Pancreas (tissue), 10 donors: ENCODE data around the gene FADD. TPM values are rescaled to one million over a fixed set of nuclear protein-coding genes. Genes with fewer than 3 reads are reported as not detected.

Experiments used
- ATAC-seq, 4 donors: fragments of 200-7000 bp; cut with Tn5 transposase; one replicate each; pipeline versions ENCODE4 v1.8.0 to v1.9.1; 2020; ENCODE audit warnings: mild to moderate bottlenecking in 4 of 4, moderate library complexity in 4 of 4
- DNase-seq, 6 donors: peaks; one replicate each; pipeline ENCODE4 v3.0.0-alpha.2; 2020
- FAIRE-seq: peaks from 2 replicates; lab custom pipeline; 2012; peaks lifted over from hg19 to GRCh38; lab: Jason Lieb, UNC
- H3K27ac ChIP-seq, 4 donors: fragments of 200-600 bp; sonication (generic); 1 replicate in 3 of 4; 2 replicates in 1 of 4; pipeline versions ENCODE4 v1.5.0 to v1.8.0; 2020
- H3K27me3 ChIP-seq, 4 donors: fragments of 200-600 bp; one replicate each; pipeline ENCODE4 v1.8.0; 2021
- H3K36me3 ChIP-seq, 3 donors: fragments of 200-600 bp; sonication (generic) in 1 of 3; one replicate each; pipeline versions ENCODE4 v1.5.0 to v1.8.0; 2020 to 2021
- H3K4me1 ChIP-seq, 3 donors: fragments of 200-600 bp; one replicate each; pipeline ENCODE4 v1.8.0; 2021
- H3K4me3 ChIP-seq, 4 donors: fragments of 200-600 bp; sonication (generic) in 2 of 4; one replicate each; pipeline versions ENCODE4 v1.5.0 to v1.8.0; 2020 to 2021
- H3K9me3 ChIP-seq, 4 donors: fragments of 200-600 bp; one replicate each; pipeline ENCODE4 v1.8.0; 2021
- CTCF ChIP-seq, 4 donors: fragments of 200-600 bp; sonication (generic) in 3 of 4; IDR thresholded peaks; one replicate each; pipeline versions ENCODE4 v1.5.0 to v1.8.0; 2021; ENCODE audit warnings: antibody characterized with exemption in 4 of 4
- WGBS, 2 donors: extraction: QIAGEN DNeasy Blood & Tissue Kit; methylation state at CpG; one replicate each; pipeline ENCODE4 v1.1.7; 2013; 5-methylcytosine and 5-hydroxymethylcytosine counted together
- intact Hi-C, 3 donors: fragments of 100-400 bp; cut with DNase I; formaldehyde crosslinking; loops; one replicate each; pipeline versions ENCODE4 v1.11.1 to v1.14.2; 2022
- polyA plus RNA-seq, 2 donors: library from polyadenylated mRNA; stranded (reverse); fragments of 200-250 nt; gene quantifications; one replicate each; pipeline ENCODE4 v1.2.3, GENCODE V29; 2013
- total RNA-seq, 6 donors: library from RNA; stranded (reverse); fragmentation: NEBNext Ultra II Directional in 4 of 6; extraction: Animal tissue kit (Norgen Biotek cat#: 25700) in 4 of 6; gene quantifications; one replicate each; pipeline versions ENCODE4 v1.2.1 to v1.2.4, GENCODE V29; 2021 to 2023
- donor health status: healthy with polysubstance abuse.
- donor health status: DM: no; HTN: no; CAD: no; lungs with moderate emphysema.
- donor health status: DM: no; HTN: no; CAD: no.
- donor health status: control.
- donor health status: control.
- donor health status: Bipolar disorder and iron deficiency.
- donor health status: DM: yes; HTN: yes; CAD: no.
- donor health status: DM: no; HTN: no; CAD: no.
- donor health status: DM: no; HTN: no; CAD: no.
- donor health status: DM: yes; HTN: yes; CAD: no.

FADD gene
- total and polyA plus RNA-seq, 8 donors, result 5.1 to 11.6 (median 7.6) TPM

DNA sequence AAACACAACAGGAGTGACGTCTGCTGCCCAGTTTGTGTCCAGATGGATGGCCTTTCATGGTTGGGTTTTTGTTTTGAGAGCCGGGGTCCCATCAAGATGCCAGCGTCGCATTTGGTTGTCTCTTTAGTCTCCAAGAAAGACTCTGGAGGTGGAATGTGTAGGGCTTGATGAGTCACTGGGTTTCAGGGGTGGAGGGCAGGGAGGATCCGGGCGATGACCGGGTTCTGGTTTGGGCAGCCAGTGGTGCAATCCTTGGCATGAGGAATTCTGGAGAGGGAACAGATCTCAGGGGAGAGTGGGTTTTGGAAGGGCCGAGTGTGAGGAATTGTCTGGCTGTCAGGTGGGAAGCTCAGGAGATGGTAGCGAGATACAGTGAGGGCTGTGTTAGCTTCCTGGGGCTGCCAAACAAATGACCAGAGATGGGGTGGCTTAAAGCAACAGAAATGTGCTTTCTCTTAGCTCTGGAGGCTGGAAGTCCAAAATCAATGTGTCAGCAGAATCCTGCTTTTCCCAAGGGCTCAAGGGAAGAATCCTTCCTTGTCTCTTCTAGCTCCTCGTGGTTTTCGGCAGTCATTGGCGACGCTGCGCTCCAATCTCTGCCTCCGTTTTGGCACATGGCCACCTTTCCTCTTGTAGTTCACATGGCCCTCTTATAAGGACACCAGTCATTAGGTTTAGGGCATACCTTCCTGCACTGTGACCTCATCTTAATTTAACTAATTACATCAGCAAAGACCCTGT, 41.0 kb downstream of the FADD start:
- DNase-seq, result no peak
- H3K36me3 ChIP-seq, result no peaks in the 10 kb centered on the region
- no peak for FAIRE-seq
- WGBS, 2 donors, result 77 to 83% methylated on average over 15 of the region's 15 CpGs
- intact Hi-C loops, result no loop called here
- no peak overlapping the region for H3K27ac ChIP-seq
- no peaks in the 10 kb centered on the region for H3K9me3 ChIP-seq
- no peak overlapping the region for H3K4me3 ChIP-seq
- no peak for ATAC-seq
- H3K27me3 ChIP-seq, result no peaks in the 10 kb centered on the region
- no peaks in the 10 kb centered on the region for H3K4me1 ChIP-seq
- no peak for TF ChIP-seq CTCF (IDR thresholded peaks at IDR 0.05)

- 72 to 79% methylated on average over 7 of the region's 7 CpGs for WGBS, 2 donors
- peak in 2 of 4 donors; percentile 57 to 67 for ATAC-seq
- no peak for FAIRE-seq
Observed at GRCh38 chr11:70244698-70245097, 41.6 kb downstream of the FADD start.

DNA sequence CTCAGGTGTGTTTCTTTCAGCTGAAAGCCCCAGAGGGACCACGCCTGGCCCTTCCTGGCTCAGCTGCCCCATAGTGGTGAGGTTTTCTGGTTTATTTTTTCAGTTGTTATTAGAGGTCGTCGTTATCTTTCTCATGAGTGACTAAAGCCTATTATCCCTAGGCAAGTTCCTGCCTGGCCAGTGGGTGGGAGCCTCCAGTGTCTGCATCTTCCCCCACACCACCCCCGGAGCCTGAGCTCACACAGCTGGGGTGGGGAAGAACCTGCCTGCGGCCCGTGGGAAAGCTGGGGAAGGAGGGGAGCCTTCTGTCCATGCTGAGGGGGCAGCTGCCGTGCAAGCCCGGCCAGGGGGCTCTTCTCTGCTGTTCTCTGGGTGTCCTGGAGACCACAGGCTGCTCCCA, 43.1 kb downstream of the FADD start:
- Histone ChIP-seq H3K27ac (no peak overlapping the region), H3K4me1 (no peaks in the 10 kb centered on the region), H3K9me3 (no peaks in the 10 kb centered on the region), H3K27me3 (no peaks in the 10 kb centered on the region), H3K36me3 (no peaks in the 10 kb centered on the region), H3K4me3 (no peak overlapping the region)
- intact Hi-C loops, result no loop called here
- ATAC-seq, result no peak
- no peak for TF ChIP-seq CTCF (IDR thresholded peaks at IDR 0.05)
- DNase-seq, result no peak
- no peak for FAIRE-seq
- WGBS, 2 donors, result 49 to 51% methylated on average over 8 of the region's 8 CpGs

More at GRCh38 chr11:70244698-70245097, 41.6 kb downstream of the FADD start:
- peak in 1 of 6 donors; percentile 36 for DNase-seq
- H3K9me3 ChIP-seq, result no peaks in the 10 kb centered on the region
- H3K36me3 ChIP-seq, result no peaks in the 10 kb centered on the region
- H3K27ac ChIP-seq, result no peak overlapping the region
- no peak for TF ChIP-seq CTCF (IDR thresholded peaks at IDR 0.05)
- intact Hi-C loops, result no loop called here
- no peaks in the 10 kb centered on the region for H3K4me1 ChIP-seq
- H3K4me3 ChIP-seq, result no peak overlapping the region
- no peaks in the 10 kb centered on the region for H3K27me3 ChIP-seq

GRCh38 chr11:70247042-70247709, 44.1 kb downstream of the FADD start:
- TF ChIP-seq CTCF (IDR thresholded peaks at IDR 0.05), result no peak
- WGBS, 2 donors, result 56 to 61% methylated on average over 8 of the region's 8 CpGs

DNA sequence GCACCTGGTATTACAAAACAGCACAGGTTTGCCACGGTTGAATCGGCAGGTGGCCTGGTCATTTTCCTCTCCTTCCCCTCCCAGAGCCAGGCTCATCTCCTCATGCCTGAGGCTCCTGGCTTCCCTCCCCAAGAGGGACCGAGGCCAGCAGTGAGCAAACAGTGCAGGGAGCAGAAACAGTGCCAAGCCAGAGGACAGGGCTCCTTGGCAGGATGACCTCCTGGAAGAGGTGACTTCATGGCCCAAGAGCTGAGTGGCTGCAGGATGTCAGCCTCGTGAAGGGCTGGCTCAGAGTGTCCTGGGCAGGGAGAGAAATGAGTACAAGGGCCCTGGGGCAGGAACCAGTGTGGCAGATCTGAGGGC, 44.6 kb downstream of the FADD start:
- no peak overlapping the region for H3K4me3 ChIP-seq
- FAIRE-seq, result no peak
- no peaks in the 10 kb centered on the region for H3K36me3 ChIP-seq
- no peaks in the 10 kb centered on the region for H3K4me1 ChIP-seq
- peak in 2 of 4 donors; percentile 40 to 46 for ATAC-seq
- H3K27ac ChIP-seq, result no peak overlapping the region
- intact Hi-C loops, result no loop called here
- H3K27me3 ChIP-seq, result no peaks in the 10 kb centered on the region
- no peak for TF ChIP-seq CTCF (IDR thresholded peaks at IDR 0.05)
- DNase-seq, result no peak
- WGBS, 2 donors, result 31 to 43% methylated on average over 4 of the region's 4 CpGs
- H3K9me3 ChIP-seq, result no peaks in the 10 kb centered on the region

More at GRCh38 chr11:70247042-70247709, 44.1 kb downstream of the FADD start:
- H3K27me3 ChIP-seq, result no peaks in the 10 kb centered on the region
- no peaks in the 10 kb centered on the region for H3K9me3 ChIP-seq
- no peak for ATAC-seq
- H3K4me1 ChIP-seq, result no peaks in the 10 kb centered on the region
- H3K4me3 ChIP-seq, result no peak overlapping the region
- no peak for DNase-seq
- H3K27ac ChIP-seq, result no peak overlapping the region
- intact Hi-C loops, result no loop called here
- H3K36me3 ChIP-seq, result no peaks in the 10 kb centered on the region
- no peak for FAIRE-seq
